HG03565 (cell line): ENCODE results near the gene TRAF1.

Source experiments
- ATAC-seq: cut with Tn5 transposase; IDR thresholded peaks from one replicate; pipeline ENCODE4 v1.9.1; 2021; ENCODE audit warnings: mild to moderate bottlenecking, moderate library complexity; ENCODE audit not compliant: unreplicated experiment

Gene TRAF1

GRCh38 chr9:120853198-120853597, 73.4 kb downstream of the TRAF1 start:
- ATAC-seq: no peak
